K562 (cell line): ENCODE results near the gene ANO10. TPM values are rescaled to one million over a fixed set of nuclear protein-coding genes. Genes with fewer than 3 reads are reported as not detected.

ENCODE experiments used
- ATAC-seq: fragments of 200-7000 bp; cut with Tn5 transposase; 3 replicates; pipeline ENCODE4 v1.9.1; 2020; ENCODE audit warnings: moderate library complexity
- BruUV-seq: library from RNA; stranded (reverse); fragments of 400-500 nt; replicated peaks from 2 replicates; lab custom pipeline; 2021; lab: Mats Ljungman, UMichigan
- CTCF ChIA-PET: fragments of 300-600 bp; formaldehyde crosslinking; extraction: SDS; loops from one replicate; lab custom pipeline; 2021; ENCODE audit warnings: low intra/inter-chr PET ratio; lab: Yijun Ruan, JAX
- POLR2A ChIA-PET: fragments of 300-600, 350-650 bp; sonication (Branson Sonifier 250); formaldehyde crosslinking; extraction: SDS; loops from one replicate; lab custom pipeline; 2021; ENCODE audit warnings: antibody characterized with exemption, inconsistent platforms; lab: Yijun Ruan, JAX
- DNase-seq, 4 experiments: peaks; one replicate each; pipeline versions ENCODE4 v3.0.0 to v3.0.0-alpha.2; 2011 to 2018; ENCODE audit warnings: low spot score in 3 of 4, mixed read lengths in 3 of 4; ENCODE audit errors: extremely low read depth in 1 of 4
- FAIRE-seq: peaks from 2 replicates; lab custom pipeline; 2011; peaks lifted over from hg19 to GRCh38; lab: Jason Lieb, UNC
- H2AFZ ChIP-seq: 2 replicates; pipeline ENCODE4 v1.6.0; 2011; ENCODE audit warnings: low read depth, low read length, control low read depth, inconsistent platforms
- H3K27ac ChIP-seq: fragments of 200-600 bp; 3 replicates; pipeline ENCODE4 v1.8.0; 2011; ENCODE audit warnings: low read depth, mild to moderate bottlenecking, control low read depth, inconsistent platforms, low read length, moderate library complexity, mixed read lengths; ENCODE audit errors: extremely low read depth
- H3K27me3 ChIP-seq, 2 experiments: fragments of 300-600 bp in 1 of 2; 2 replicates in 1 of 2; 3 replicates in 1 of 2; pipeline versions ENCODE4 v1.6.0 to v1.8.0; 2011; ENCODE audit warnings: inconsistent platforms in 2 of 2, low read length in 2 of 2, mild to moderate bottlenecking in 1 of 2, mixed read lengths in 1 of 2, moderate library complexity in 1 of 2; ENCODE audit not compliant: control insufficient read depth in 2 of 2, insufficient read depth in 2 of 2
- H3K36me3 ChIP-seq: fragments of 300-600 bp; 3 replicates; pipeline ENCODE4 v1.8.0; 2011; ENCODE audit warnings: mild to moderate bottlenecking, low read length, inconsistent platforms; ENCODE audit not compliant: control insufficient read depth, insufficient read depth
- H3K4me1 ChIP-seq, 2 experiments: fragments of 200-600 bp in 1 of 2; replicated peaks in 1 of 2; 2 replicates in 1 of 2; 3 replicates in 1 of 2; pipeline versions ENCODE4 v1.5.1 to v1.8.0; 2011; ENCODE audit warnings: inconsistent platforms in 2 of 2, low read length in 2 of 2, mild to moderate bottlenecking in 1 of 2, mixed read lengths in 1 of 2, moderate library complexity in 1 of 2; ENCODE audit not compliant: control insufficient read depth in 2 of 2, insufficient read depth in 2 of 2
- H3K4me2 ChIP-seq: 2 replicates; pipeline ENCODE4 v1.6.1; 2011; ENCODE audit warnings: low read length, control low read depth, inconsistent platforms, mixed read lengths; ENCODE audit not compliant: insufficient read depth
- H3K4me3 ChIP-seq: fragments of 200-600 bp; sonication (generic), shearing (Covaris generic); 2 replicates; pipeline ENCODE4 v1.5.1; 2016; ENCODE audit warnings: control low read depth, inconsistent platforms
- H3K79me2 ChIP-seq: fragments of 200-600 bp; 3 replicates; pipeline ENCODE4 v1.8.0; 2011; ENCODE audit warnings: low read length, inconsistent platforms; ENCODE audit not compliant: control insufficient read depth, insufficient read depth
- H3K9ac ChIP-seq, 2 experiments: 2 replicates each; pipeline versions ENCODE4 v1.6.0 to v1.6.1; 2011; ENCODE audit warnings: low read depth in 2 of 2, low read length in 2 of 2, control low read depth in 1 of 2, inconsistent platforms in 1 of 2, mild to moderate bottlenecking in 1 of 2, mixed read lengths in 1 of 2; ENCODE audit not compliant: insufficient read depth in 1 of 2
- H3K9me1 ChIP-seq: one replicate; pipeline ENCODE4 v1.6.0; 2011; ENCODE audit warnings: inconsistent platforms, mild to moderate bottlenecking, low read length, moderate library complexity; ENCODE audit not compliant: control insufficient read depth, insufficient read depth
- H3K9me3 ChIP-seq: replicated peaks from 2 replicates; pipeline ENCODE4 v1.5.1; 2011; ENCODE audit warnings: low read depth, low read length, inconsistent platforms; ENCODE audit not compliant: control insufficient read depth, insufficient read depth
- H4K20me1 ChIP-seq: replicated peaks from 2 replicates; pipeline ENCODE4 v1.6.1; 2011; ENCODE audit warnings: low read length, inconsistent platforms, mixed read lengths; ENCODE audit not compliant: control insufficient read depth, insufficient read depth
- ATF3 ChIP-seq, 2 experiments: fragments of 450-650 bp in 1 of 2; sonication (generic) in 1 of 2; formaldehyde crosslinking in 1 of 2; IDR thresholded peaks in 1 of 2; conservative IDR thresholded peaks in 1 of 2; 2 replicates each; pipeline versions ENCODE4 v1.6.1 to v1.8.1; 2016 to 2023; ENCODE audit warnings: mild to moderate bottlenecking in 2 of 2, moderate library complexity in 2 of 2, inconsistent platforms in 1 of 2, missing genetic modification reagents in 1 of 2
- CEBPG ChIP-seq, 3 experiments: fragments of 200-800 bp in 1 of 3; sonication (Bioruptor generic) in 1 of 3; sonication (generic) in 1 of 3; formaldehyde crosslinking in 1 of 3; IDR thresholded peaks in 2 of 3; conservative IDR thresholded peaks in 1 of 3; 2 replicates each; pipeline versions ENCODE4 v1.6.1 to v1.8.0; 2016 to 2022; ENCODE audit warnings: missing compliant biosample characterization in 2 of 3, missing genetic modification characterization in 2 of 3, mild to moderate bottlenecking in 1 of 3, missing genetic modification reagents in 1 of 3
- KLF13 ChIP-seq: fragments of 450-650 bp; IDR thresholded peaks from 2 replicates; pipeline ENCODE4 v1.6.1; 2016; ENCODE audit warnings: missing genetic modification characterization, low read depth, mild to moderate bottlenecking, missing compliant biosample characterization, moderate library complexity, borderline replicate concordance
- ZNF280A ChIP-seq: fragments of 450-650 bp; IDR thresholded peaks from 2 replicates; pipeline ENCODE4 v1.6.1; 2018; ENCODE audit warnings: mild to moderate bottlenecking, low read depth; ENCODE audit not compliant: partially characterized antibody
- WGBS: fragments of 100-300 bp; shearing (Covaris generic); methylation state at CpG from one replicate; pipeline ENCODE4 v1.1.6; 2016; ENCODE audit warnings: low coverage, mixed read lengths; ENCODE audit not compliant: insufficient coverage; ENCODE audit errors: missing lambda C conversion rate; 5-methylcytosine and 5-hydroxymethylcytosine counted together
- in situ Hi-C: fragments of 300-500 bp; cut with MboI; formaldehyde crosslinking; loops from 4 replicates; pipeline ENCODE4 v1.15.0; 2018; ENCODE audit warnings: inconsistent platforms, mixed read lengths
- intact Hi-C: fragments of 100-400 bp; cut with micrococcal nuclease; formaldehyde crosslinking; loops from 2 replicates; pipeline ENCODE4 v1.14.2; 2022
- polyA plus RNA-seq, 8 experiments: library from polyadenylated mRNA; depleted of rRNA in 4 of 8; stranded (reverse) in 5 of 8; unstranded in 3 of 8; fragments of >200 nt; fragmentation: Nextera tagmentation in 2 of 8; fragmentation: Illumina TruSeq in 1 of 8; extraction: Ambion mirVana in 2 of 8; extraction: Trizol in 1 of 8; gene quantifications; 2 replicates each; pipeline versions ENCODE4 v1.2.1 to v1.2.3, GENCODE V29; 2011 to 2014; ENCODE audit warnings: inconsistent platforms in 1 of 8, missing spikeins in 1 of 8
- total RNA-seq, 7 experiments: library from RNA; depleted of rRNA in 6 of 7; stranded (reverse); fragments of >200 nt in 6 of 7; fragmentation: Illumina TruSeq in 2 of 7; extraction: Trizol in 2 of 7; gene quantifications; 2 replicates each; pipeline versions ENCODE4 v1.2.1 to v1.2.3, GENCODE V29; 2011 to 2021; ENCODE audit warnings: low replicate concordance in 1 of 7

The ANO10 gene
- total and polyA plus RNA-seq, 9 of the 15 experiments (the other 6 are each of a cell fraction or from before 2014, with no cell fraction given) = 6.4 to 46.0 (median 32.3) TPM

DNA sequence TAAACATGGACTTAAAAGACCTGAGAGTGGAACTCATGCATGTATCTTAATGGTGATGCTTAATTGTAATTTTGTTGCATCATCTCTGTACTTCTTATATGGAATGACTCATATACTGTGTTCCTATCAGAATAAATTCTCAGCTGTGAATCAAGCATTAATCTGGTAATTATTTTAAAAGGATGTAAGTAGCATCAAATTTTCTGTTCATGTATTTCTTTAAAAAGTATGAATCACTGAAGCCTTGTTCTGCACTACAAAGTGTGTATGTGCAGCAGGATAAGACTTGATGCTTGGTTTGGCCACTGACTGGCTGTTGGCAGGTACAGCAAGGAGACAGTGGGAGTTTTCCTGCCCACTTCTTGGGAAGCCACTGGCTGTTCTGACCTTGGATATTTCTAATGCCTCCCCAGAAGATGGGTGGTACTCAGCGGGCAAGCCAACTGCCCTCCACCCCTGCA, 123.9 kb downstream of the ANO10 start:
- H4K20me1 ChIP-seq = no peaks in the 10 kb centered on the region
- no peak overlapping the region for H2AFZ ChIP-seq
- H3K79me2 ChIP-seq = no peaks in the 10 kb centered on the region
- no peaks in the 10 kb centered on the region for H3K27me3 ChIP-seq
- no peak overlapping the region for H3K4me3 ChIP-seq
- FAIRE-seq (no peak), ATAC-seq (0 out of 3 replicates have a peak, but pooled peaks have one; percentile 28), DNase-seq (no peak)
- H3K27ac ChIP-seq = no peak overlapping the region
- no peaks in the 10 kb centered on the region; a peak in 1 of 5 replicates for H3K4me1 ChIP-seq
- WGBS = 56% methylated on average over 1 of the region's 1 CpG
- intact Hi-C loops (no loop called here), in situ Hi-C loops (no loop called here)
- ChIA-PET CTCF (no interaction called here), POLR2A (no interaction called here)
- H3K9ac ChIP-seq = no peak overlapping the region
- H3K36me3 ChIP-seq = no peaks in the 10 kb centered on the region
- no TSS peak for BruUV-seq
- no peaks in the 10 kb centered on the region for H3K9me3 ChIP-seq
- no peaks in the 10 kb centered on the region for H3K9me1 ChIP-seq
- no peak for TF ChIP-seq CEBPG (CRISPR knock-in tag; IDR thresholded peaks at IDR 0.05)
- peak; percentile 67 to 83 for TF ChIP-seq CEBPG (tag; conservative IDR thresholded peaks at IDR 0.05 in 1 of 2, IDR thresholded peaks at IDR 0.05 in 1 of 2)
- no peak for TF ChIP-seq KLF13 (tag)
- TF ChIP-seq ZNF280A = no peak
- peak; percentile 91 for TF ChIP-seq ATF3 (IDR thresholded peaks at IDR 0.05)
- no peak for TF ChIP-seq ATF3 (CRISPR knock-in tag; conservative IDR thresholded peaks at IDR 0.05)
- no peak overlapping the region for H3K4me2 ChIP-seq
